H1 (cell line): ENCODE data around the gene ABCA6. TPM values are rescaled to one million over a fixed set of nuclear protein-coding genes. Genes with fewer than 3 reads are reported as not detected.

Experiments
- CTCF ChIA-PET: fragments of 300-600 bp; sonication (Branson Sonifier 250); formaldehyde crosslinking; loops from one replicate; lab custom pipeline; 2021; ENCODE audit not compliant: partially characterized antibody; lab: Charles Lee
- POLR2A ChIA-PET: fragments of 300-600 bp; sonication (Branson Sonifier 250); formaldehyde crosslinking; loops from one replicate; lab custom pipeline; 2021; ENCODE audit warnings: inconsistent platforms; ENCODE audit not compliant: partially characterized antibody; lab: Charles Lee
- DNase-seq, 2 experiments: peaks; one replicate each; pipeline versions ENCODE4 v3.0.0 to v3.0.0-alpha.2; 2010 to 2022; ENCODE audit warnings: low spot score in 2 of 2, low read depth in 1 of 2, mixed read lengths in 1 of 2
- FAIRE-seq: peaks from 2 replicates; lab custom pipeline; 2011; peaks lifted over from hg19 to GRCh38; lab: Jason Lieb, UNC
- H2AFZ ChIP-seq: 2 replicates; pipeline ENCODE4 v1.8.1; 2012; ENCODE audit warnings: low read length, inconsistent platforms
- H2AK5ac ChIP-seq: 2 replicates; pipeline ENCODE4 v1.6.1; 2013; ENCODE audit warnings: low read depth, low read length
- H2BK120ac ChIP-seq: replicated peaks from 2 replicates; pipeline ENCODE3; 2013; ENCODE audit warnings: low read depth, low read length, inconsistent platforms
- H2BK12ac ChIP-seq: 2 replicates; pipeline ENCODE4 v1.6.1; 2013; ENCODE audit warnings: low read depth, low read length
- H2BK15ac ChIP-seq: 2 replicates; pipeline ENCODE4 v1.6.1; 2013; ENCODE audit warnings: low read length
- H2BK20ac ChIP-seq: 2 replicates; pipeline ENCODE4 v1.6.1; 2013; ENCODE audit warnings: low read length
- H2BK5ac ChIP-seq: 2 replicates; pipeline ENCODE4 v1.6.1; 2013; ENCODE audit warnings: low read depth, low read length
- H3K14ac ChIP-seq: 2 replicates; pipeline ENCODE4 v1.6.1; 2013; ENCODE audit warnings: inconsistent platforms; ENCODE audit not compliant: insufficient read length
- H3K18ac ChIP-seq: 2 replicates; pipeline ENCODE4 v1.6.1; 2013; ENCODE audit warnings: low read length; ENCODE audit errors: extremely low read depth
- H3K23ac ChIP-seq: 2 replicates; pipeline ENCODE4 v1.6.1; 2013; ENCODE audit warnings: inconsistent platforms; ENCODE audit not compliant: insufficient read length
- H3K23me2 ChIP-seq: 2 replicates; pipeline ENCODE4 v1.6.1; 2013; ENCODE audit warnings: low read depth, low read length
- H3K27ac ChIP-seq: 2 replicates; pipeline ENCODE4 v1.6.1; 2011; ENCODE audit warnings: low read depth, low read length, inconsistent platforms
- H3K27me3 ChIP-seq, 4 experiments: replicated peaks in 1 of 4; 1 replicate in 1 of 4; 2 replicates in 3 of 4; pipeline versions ENCODE4 v1.6.1 to v1.8.1; 2011 to 2013; ENCODE audit warnings: low read length in 3 of 4, mild to moderate bottlenecking in 3 of 4, inconsistent platforms in 2 of 4, mixed read lengths in 2 of 4, moderate library complexity in 1 of 4; ENCODE audit not compliant: control insufficient read depth in 3 of 4, insufficient read depth in 3 of 4; ENCODE audit errors: extremely low read depth in 1 of 4
- H3K36me3 ChIP-seq, 4 experiments: 2 replicates each; pipeline versions ENCODE4 v1.6.1 to v1.8.1; 2011 to 2013; ENCODE audit warnings: mild to moderate bottlenecking in 4 of 4, low read length in 3 of 4, moderate library complexity in 2 of 4, control low read depth in 1 of 4, inconsistent platforms in 1 of 4; ENCODE audit not compliant: insufficient read depth in 4 of 4, control insufficient read depth in 2 of 4
- H3K4ac ChIP-seq: replicated peaks from 2 replicates; pipeline ENCODE3; 2013; ENCODE audit warnings: low read length, low read depth, mixed read lengths, inconsistent platforms; ENCODE audit not compliant: insufficient read length
- H3K4me1 ChIP-seq, 4 experiments: replicated peaks in 1 of 4; 1 replicate in 1 of 4; 2 replicates in 3 of 4; pipeline versions ENCODE4 v1.6.1 to v1.8.1; 2011 to 2013; ENCODE audit warnings: low read length in 3 of 4, inconsistent platforms in 2 of 4, mixed read lengths in 1 of 4; ENCODE audit not compliant: insufficient read depth in 4 of 4, control insufficient read depth in 3 of 4
- H3K4me2 ChIP-seq, 2 experiments: 2 replicates each; pipeline versions ENCODE4 v1.6.1 to v1.8.1; 2011 to 2013; ENCODE audit warnings: low read depth in 2 of 2, low read length in 2 of 2, control low read depth in 1 of 2, inconsistent platforms in 1 of 2, mild to moderate bottlenecking in 1 of 2; ENCODE audit not compliant: insufficient read depth in 1 of 2
- H3K4me3 ChIP-seq, 4 experiments: fragments of 200-600, 300-600 bp in 1 of 4; sonication (generic), shearing (Covaris generic), sonication (Bioruptor Twin) in 1 of 4; 2 replicates each; pipeline versions ENCODE4 v1.5.1 to v1.8.1; 2011 to 2016; ENCODE audit warnings: low read length in 4 of 4, low read depth in 3 of 4, control low read depth in 2 of 4, inconsistent platforms in 2 of 4, mild to moderate bottlenecking in 2 of 4, mixed read lengths in 1 of 4, moderate library complexity in 1 of 4; ENCODE audit not compliant: insufficient read depth in 2 of 4; ENCODE audit errors: extremely low read depth in 1 of 4
- H3K56ac ChIP-seq: replicated peaks from 2 replicates; pipeline ENCODE3; 2013; ENCODE audit warnings: low read depth, mild to moderate bottlenecking, mixed read lengths, low read length, inconsistent platforms; ENCODE audit not compliant: insufficient read length
- H3K79me1 ChIP-seq: 2 replicates; pipeline ENCODE4 v1.6.1; 2013; ENCODE audit warnings: low read depth, low read length, control low read depth
- H3K79me2 ChIP-seq, 2 experiments: 2 replicates each; pipeline versions ENCODE4 v1.6.1 to v1.8.1; 2012 to 2013; ENCODE audit warnings: low read length in 2 of 2, mild to moderate bottlenecking in 2 of 2, inconsistent platforms in 1 of 2; ENCODE audit not compliant: insufficient read depth in 2 of 2, control insufficient read depth in 1 of 2
- H3K9ac ChIP-seq, 4 experiments: replicated peaks in 1 of 4; 1 replicate in 1 of 4; 2 replicates in 3 of 4; pipeline versions ENCODE4 v1.6.1 to v1.8.1; 2011 to 2013; ENCODE audit warnings: low read depth in 3 of 4, low read length in 3 of 4, control low read depth in 2 of 4, mild to moderate bottlenecking in 2 of 4, moderate library complexity in 2 of 4, inconsistent platforms in 1 of 4; ENCODE audit errors: extremely low read depth in 1 of 4
- H3K9me3 ChIP-seq, 2 experiments: 2 replicates each; pipeline versions ENCODE4 v1.6.1 to v1.8.1; 2012 to 2013; ENCODE audit warnings: mild to moderate bottlenecking in 2 of 2, moderate library complexity in 2 of 2, control low read depth in 1 of 2, inconsistent platforms in 1 of 2, low read depth in 1 of 2, low read length in 1 of 2, mixed read lengths in 1 of 2; ENCODE audit not compliant: insufficient read depth in 2 of 2
- H4K20me1 ChIP-seq, 2 experiments: replicated peaks in 1 of 2; 2 replicates each; pipeline versions ENCODE3 to v1.8.1; 2011 to 2013; ENCODE audit warnings: inconsistent platforms in 2 of 2, low read length in 2 of 2, mild to moderate bottlenecking in 1 of 2; ENCODE audit not compliant: insufficient read depth in 2 of 2, control insufficient read depth in 1 of 2
- H4K5ac ChIP-seq: 2 replicates; pipeline ENCODE4 v1.6.1; 2013; ENCODE audit warnings: low read length, low read depth, mixed read lengths, inconsistent platforms; ENCODE audit not compliant: insufficient read length
- H4K8ac ChIP-seq: 2 replicates; pipeline ENCODE4 v1.8.0; 2013; ENCODE audit warnings: mild to moderate bottlenecking, moderate library complexity, low read length, inconsistent platforms; ENCODE audit not compliant: insufficient read depth; ENCODE audit errors: extremely low read depth
- H4K91ac ChIP-seq: replicated peaks from 2 replicates; pipeline ENCODE3; 2013; ENCODE audit warnings: low read length, mixed read lengths, inconsistent platforms; ENCODE audit not compliant: insufficient read length
- BRCA1 ChIP-seq: IDR thresholded peaks from 2 replicates; pipeline ENCODE4 v1.6.1; 2012; ENCODE audit warnings: low read depth, low read length, improper control_type of control experiment
- CEBPB ChIP-seq: IDR thresholded peaks from 2 replicates; pipeline ENCODE4 v1.6.1; 2012; ENCODE audit warnings: low read depth, low read length
- CHD1 ChIP-seq: IDR thresholded peaks from 2 replicates; pipeline ENCODE4 v1.6.1; 2012; ENCODE audit warnings: low read depth, low read length, improper control_type of control experiment
- EP300 ChIP-seq, 2 experiments: IDR thresholded peaks; 1 replicate in 1 of 2; 2 replicates in 1 of 2; pipeline ENCODE4 v1.6.1; 2011 to 2012; ENCODE audit warnings: low read depth in 2 of 2, low read length in 2 of 2, mild to moderate bottlenecking in 2 of 2, borderline replicate concordance in 1 of 2, inconsistent platforms in 1 of 2, moderate library complexity in 1 of 2
- HDAC6 ChIP-seq: IDR thresholded peaks from one replicate; pipeline ENCODE4 v1.7.1; 2012; ENCODE audit warnings: low read depth, mild to moderate bottlenecking, inconsistent platforms, low read length, moderate library complexity
- MAFK ChIP-seq: IDR thresholded peaks from 2 replicates; pipeline ENCODE4 v1.6.1; 2012; ENCODE audit warnings: low read depth, mild to moderate bottlenecking, improper control_type of control experiment, low read length
- NANOG ChIP-seq: IDR thresholded peaks from 2 replicates; pipeline ENCODE4 v1.6.1; 2011; ENCODE audit warnings: low read length, low read depth, mild to moderate bottlenecking, inconsistent platforms; ENCODE audit not compliant: insufficient read depth, poor library complexity, severe bottlenecking
- PHF8 ChIP-seq: fragments of 200-600 bp; sonication (generic); conservative IDR thresholded peaks from 2 replicates; pipeline ENCODE4 v1.7.1; 2012; ENCODE audit warnings: low read depth, mild to moderate bottlenecking, inconsistent platforms, low read length, moderate library complexity
- SIN3A ChIP-seq, 2 experiments: IDR thresholded peaks in 1 of 2; conservative IDR thresholded peaks in 1 of 2; 2 replicates each; pipeline ENCODE4 v1.6.1; 2011 to 2012; ENCODE audit warnings: low read length in 2 of 2, improper control_type of control experiment in 1 of 2, low read depth in 1 of 2, mild to moderate bottlenecking in 1 of 2
- SUZ12 ChIP-seq: fragments of 200-600 bp; sonication (generic); IDR thresholded peaks from 2 replicates; pipeline ENCODE4 v1.6.1; 2012; ENCODE audit warnings: mild to moderate bottlenecking, inconsistent platforms, low read length, moderate library complexity, mixed read lengths
- TCF12 ChIP-seq: IDR thresholded peaks from 2 replicates; pipeline ENCODE4 v1.6.1; 2011; ENCODE audit warnings: low read depth, mild to moderate bottlenecking, low read length
- YY1 ChIP-seq: IDR thresholded peaks from 2 replicates; pipeline ENCODE4 v1.6.1; 2011; ENCODE audit warnings: low read depth, mild to moderate bottlenecking, low read length
- WGBS, 2 experiments: shearing (Covaris generic) in 1 of 2; methylation state at CpG; one replicate each; pipeline versions ENCODE4 v1.1.6 to v1.1.7; 2013 to 2015; ENCODE audit warnings: low lambda C conversion rate in 2 of 2, mixed read lengths in 2 of 2, inconsistent platforms in 1 of 2, low coverage in 1 of 2, missing lambda C conversion rate in 1 of 2; ENCODE audit not compliant: insufficient replicate concordance in 2 of 2, insufficient coverage in 1 of 2, insufficient read length in 1 of 2; ENCODE audit errors: extremely low coverage in 1 of 2, missing lambda C conversion rate in 1 of 2; 5-methylcytosine and 5-hydroxymethylcytosine counted together
- polyA plus RNA-seq, 7 experiments: library from polyadenylated mRNA; depleted of rRNA in 3 of 7; stranded (reverse) in 5 of 7; unstranded in 2 of 7; fragments of >200 nt in 5 of 7; fragments of 200-250 nt in 2 of 7; gene quantifications; 1 replicate in 5 of 7; 2 replicates in 1 of 7; 4 replicates in 1 of 7; pipeline versions ENCODE4 v1.2.1 to v1.2.3, GENCODE V29; 2011 to 2013; ENCODE audit warnings: missing spikeins in 2 of 7, mixed read lengths in 2 of 7
- total RNA-seq: library from RNA; stranded (reverse); fragmentation: NEBNext Ultra II Directional; extraction: Animal tissue kit (Norgen Biotek cat#: 25700); gene quantifications from 2 replicates; pipeline ENCODE4 v1.2.1, GENCODE V29; 2021
- TF ChIP-seq, protein P1 (sequence below): IDR thresholded peaks from 2 replicates; pipeline ENCODE4 v1.6.1; 2012; ENCODE audit warnings: inconsistent platforms

Gene ABCA6
- total and polyA plus RNA-seq, 2 of the 8 experiments (the other 6 are each of a cell fraction or from before 2014, with no cell fraction given) = not detected

- H3K23me2 ChIP-seq = no peaks in the 10 kb centered on the region
- H4K20me1 ChIP-seq = no peaks in the 10 kb centered on the region
- H3K4ac ChIP-seq = no peak overlapping the region
- H2BK120ac ChIP-seq = no peak overlapping the region
- H3K18ac ChIP-seq = no peak overlapping the region
- H3K9me3 ChIP-seq = no peaks in the 10 kb centered on the region; a peak in 1 of 4 replicates
- no peak overlapping the region for H2AFZ ChIP-seq
- H3K23ac ChIP-seq = no peak overlapping the region
- H3K14ac ChIP-seq = no peak overlapping the region
- no peak overlapping the region for H3K56ac ChIP-seq
- ChIA-PET POLR2A (no interaction called here), CTCF (interaction anchor here (0.6 to 1.1 kb wide), 3 partner anchors 11 to 542 kb away, joined by 3 to 6 read pairs (median 3); no protein-coding TSS in a partner anchor)
- FAIRE-seq = no peak
- H2BK5ac ChIP-seq = no peak overlapping the region
- H2AK5ac ChIP-seq = no peak overlapping the region
- H3K4me1 ChIP-seq = peaks cover 0 to 1% (median 0%) of the 10 kb centered on the region in 4 experiments; a peak in 1 of 7 replicates
- H3K36me3 ChIP-seq = no peaks in the 10 kb centered on the region
- H3K9ac ChIP-seq = no peak overlapping the region
- WGBS, 2 experiments = 87% methylated on average over 3 of the region's 3 CpGs; no CpG with 5 or more reads in 1 of the 2 experiments
- no peak for DNase-seq
- no peaks in the 10 kb centered on the region for H3K79me2 ChIP-seq
- H2BK15ac ChIP-seq = no peak overlapping the region
- H3K79me1 ChIP-seq = no peaks in the 10 kb centered on the region
- no peak overlapping the region for H4K91ac ChIP-seq
- no peak overlapping the region for H3K4me3 ChIP-seq
- H3K27ac ChIP-seq = no peak overlapping the region
- no peak overlapping the region for H4K8ac ChIP-seq
- H3K4me2 ChIP-seq = no peak overlapping the region
- no peak overlapping the region for H2BK12ac ChIP-seq
- H3K27me3 ChIP-seq = no peaks in the 10 kb centered on the region
- no peak overlapping the region for H4K5ac ChIP-seq
- H2BK20ac ChIP-seq = no peak overlapping the region
- TF ChIP-seq YY1 (no peak), TCF12 (no peak), HDAC6 (no peak), NANOG (no peak), BRCA1 (no peak), SIN3A (conservative IDR thresholded peaks at IDR 0.05 in 1 of 2, IDR thresholded peaks at IDR 0.05 in 1 of 2; ENCODE audit: low read depth in 1 of 2, low read length in 2 of 2) (no peak), MAFK (no peak), CHD1 (no peak), PHF8 (no peak), EP300 (IDR thresholded peaks at IDR 0.05; ENCODE audit: borderline replicate concordance in 1 of 2, low read depth in 2 of 2, low read length in 2 of 2) (no peak), SUZ12 (no peak), CEBPB (no peak)
- TF ChIP-seq, protein P1, sequence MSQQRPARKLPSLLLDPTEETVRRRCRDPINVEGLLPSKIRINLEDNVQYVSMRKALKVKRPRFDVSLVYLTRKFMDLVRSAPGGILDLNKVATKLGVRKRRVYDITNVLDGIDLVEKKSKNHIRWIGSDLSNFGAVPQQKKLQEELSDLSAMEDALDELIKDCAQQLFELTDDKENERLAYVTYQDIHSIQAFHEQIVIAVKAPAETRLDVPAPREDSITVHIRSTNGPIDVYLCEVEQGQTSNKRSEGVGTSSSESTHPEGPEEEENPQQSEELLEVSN = no peak
These were observed 594 bp upstream of the ABCA6 start for GRCh38 chr17:69142175-69142802.
